Muscle of leg (tissue), 11 donors: Measurements from ENCODE around the gene FAM50A. TPM values are rescaled to one million over a fixed set of nuclear protein-coding genes. Genes with fewer than 3 reads are reported as not detected.

Experiments used
- DNase-seq: peaks from one replicate; pipeline ENCODE4 v3.0.0; 2013
- H3K27ac ChIP-seq: one replicate; pipeline ENCODE4 v1.5.1; 2013; ENCODE audit warnings: mild to moderate bottlenecking, low read length, control low read depth
- H3K27me3 ChIP-seq: one replicate; pipeline ENCODE4 v1.6.1; 2013; ENCODE audit warnings: low read length; ENCODE audit not compliant: control insufficient read depth, insufficient read depth
- H3K36me3 ChIP-seq: one replicate; pipeline ENCODE4 v1.6.1; 2013; ENCODE audit warnings: low read length; ENCODE audit not compliant: control insufficient read depth, insufficient read depth
- H3K4me1 ChIP-seq: one replicate; pipeline ENCODE4 v1.6.1; 2013; ENCODE audit warnings: low read length; ENCODE audit not compliant: control insufficient read depth, insufficient read depth
- H3K4me3 ChIP-seq: one replicate; pipeline ENCODE4 v1.5.1; 2013; ENCODE audit warnings: low read length, control low read depth
- H3K9me3 ChIP-seq: replicated peaks from 2 replicates; pipeline ENCODE4 v1.6.1; 2013; ENCODE audit warnings: low read depth, low read length; ENCODE audit not compliant: control insufficient read depth
- WGBS: methylation state at CpG from one replicate; pipeline ENCODE4 v1.1.5; 2013; ENCODE audit warnings: missing lambda C conversion rate; ENCODE audit not compliant: insufficient coverage; 5-methylcytosine and 5-hydroxymethylcytosine counted together
- polyA plus RNA-seq, 8 donors: library from polyadenylated mRNA; unstranded; fragments of 120-200 nt; gene quantifications; one replicate each; pipeline versions ENCODE4 v1.2.1 to v1.2.3, GENCODE V29; 2013; ENCODE audit warnings: inconsistent platforms in 1 of 8, low replicate concordance in 1 of 8; ENCODE audit not compliant: insufficient read length in 8 of 8, insufficient read depth in 1 of 8
- total RNA-seq: library from RNA; stranded (reverse); fragments of 120-200 nt; gene quantifications from one replicate; pipeline ENCODE4 v1.2.4, GENCODE V29; 2013

The FAM50A gene
- total and polyA plus RNA-seq, 9 donors = 38.0 to 71.4 (median 64.4) TPM

- peaks cover 40% of the 10 kb centered on the region for H3K36me3 ChIP-seq
- H3K9me3 ChIP-seq = no peaks in the 10 kb centered on the region
- DNase-seq = no peak
- H3K4me1 ChIP-seq = peaks cover 15% of the 10 kb centered on the region
- no peak overlapping the region for H3K4me3 ChIP-seq
- WGBS = 83% methylated on average over 6 of the region's 6 CpGs
- no peaks in the 10 kb centered on the region for H3K27me3 ChIP-seq
- no peak overlapping the region for H3K27ac ChIP-seq
Measured at GRCh38 chrX:154430479-154430878, 13.5 kb upstream of the FAM50A start.

GRCh38 chrX:154430916-154431315, 13.0 kb upstream of the FAM50A start:
- WGBS = 52% methylated on average over 3 of the region's 7 CpGs
- no peak overlapping the region for H3K4me3 ChIP-seq
- DNase-seq = no peak
- no peaks in the 10 kb centered on the region for H3K27me3 ChIP-seq
- H3K9me3 ChIP-seq = no peaks in the 10 kb centered on the region
- peaks cover 44% of the 10 kb centered on the region for H3K36me3 ChIP-seq
- H3K4me1 ChIP-seq = peaks cover 15% of the 10 kb centered on the region
- H3K27ac ChIP-seq = no peak overlapping the region

- Histone ChIP-seq H3K27ac (no peak overlapping the region), H3K9me3 (no peaks in the 10 kb centered on the region), H3K4me3 (no peak overlapping the region), H3K27me3 (no peaks in the 10 kb centered on the region), H3K36me3 (peaks cover 47% of the 10 kb centered on the region), H3K4me1 (peaks cover 19% of the 10 kb centered on the region)
- no CpG with 5 or more reads among the region's 5 CpGs for WGBS
- peak; percentile 41 for DNase-seq
Measured at GRCh38 chrX:154431341-154431740, 12.6 kb upstream of the FAM50A start.

- no peaks in the 10 kb centered on the region for H3K27me3 ChIP-seq
- H3K4me3 ChIP-seq = no peak overlapping the region
- peaks cover 47% of the 10 kb centered on the region for H3K36me3 ChIP-seq
- no peaks in the 10 kb centered on the region for H3K9me3 ChIP-seq
- 93% methylated on average over 4 of the region's 8 CpGs for WGBS
- peaks cover 17% of the 10 kb centered on the region for H3K4me1 ChIP-seq
- H3K27ac ChIP-seq = no peak overlapping the region
- DNase-seq = no peak
Measured at GRCh38 chrX:154432210-154432609, 11.7 kb upstream of the FAM50A start.

- Histone ChIP-seq H3K9me3 (peaks cover 2% of the 10 kb centered on the region), H3K4me3 (no peak overlapping the region), H3K4me1 (peaks cover 24% of the 10 kb centered on the region), H3K27me3 (no peaks in the 10 kb centered on the region), H3K36me3 (peaks cover 50% of the 10 kb centered on the region), H3K27ac (no peak overlapping the region)
- WGBS = 85% methylated on average over 7 of the region's 7 CpGs
- DNase-seq = no peak
Measured at GRCh38 chrX:154433605-154434004, 10.3 kb upstream of the FAM50A start.

GRCh38 chrX:154434394-154435168, 9.4 kb upstream of the FAM50A start:
- DNase-seq = no peak
- Histone ChIP-seq H3K27ac (no peak overlapping the region), H3K27me3 (no peaks in the 10 kb centered on the region), H3K36me3 (peaks cover 58% of the 10 kb centered on the region), H3K4me1 (peaks cover 21% of the 10 kb centered on the region), H3K4me3 (no peak overlapping the region), H3K9me3 (peaks cover 2% of the 10 kb centered on the region)
- WGBS = 83% methylated on average over 5 of the region's 7 CpGs

GRCh38 chrX:154435171-154435733, 8.7 kb upstream of the FAM50A start:
- H3K9me3 ChIP-seq = peaks cover 2% of the 10 kb centered on the region
- no peak for DNase-seq
- H3K4me1 ChIP-seq = peaks cover 19% of the 10 kb centered on the region
- H3K4me3 ChIP-seq = no peak overlapping the region
- H3K36me3 ChIP-seq = peaks cover 64% of the 10 kb centered on the region
- 89% methylated on average over 16 of the region's 19 CpGs for WGBS
- no peak overlapping the region for H3K27ac ChIP-seq
- H3K27me3 ChIP-seq = no peaks in the 10 kb centered on the region

- 31% methylated on average over 31 of the region's 78 CpGs for WGBS
- H3K27me3 ChIP-seq = no peaks in the 10 kb centered on the region
- H3K36me3 ChIP-seq = peaks cover 72% of the 10 kb centered on the region
- peak; percentile 67 for DNase-seq
- peak overlapping the region; percentile 36 for H3K4me3 ChIP-seq
- peaks cover 2% of the 10 kb centered on the region for H3K9me3 ChIP-seq
- peak overlapping the region; percentile 67 for H3K27ac ChIP-seq
- peaks cover 15% of the 10 kb centered on the region for H3K4me1 ChIP-seq
Measured at GRCh38 chrX:154436374-154436982, 7.5 kb upstream of the FAM50A start.

- Histone ChIP-seq H3K4me1 (peaks cover 15% of the 10 kb centered on the region), H3K9me3 (peaks cover 4% of the 10 kb centered on the region), H3K4me3 (peak within 1 kb of the TSS; percentile 60), H3K27me3 (no peaks in the 10 kb centered on the region), H3K36me3 (peaks cover 72% of the 10 kb centered on the region), H3K27ac (peak within 1 kb of the TSS; percentile 67)
- 30% methylated on average over 83 of the region's 93 CpGs for WGBS
- DNase-seq = no peak
Measured at GRCh38 chrX:154436983-154437752, 6.8 kb upstream of the FAM50A start, which contains the start of gene GDI1. Gene GDI1 (plus strand): TSS chrX:154437154. CDS start chrX:154437255, 101 bp downstream.
